Left renal cortex interstitium (tissue), 4 donors: Measurements from ENCODE around the gene SLX9. TPM values are rescaled to one million over a fixed set of nuclear protein-coding genes. Genes with fewer than 3 reads are reported as not detected.

Experiments used
- DNase-seq, 4 donors: peaks; one replicate each; pipeline ENCODE4 v3.0.0-alpha.2; 2013; ENCODE audit warnings: low read depth in 4 of 4, low spot score in 2 of 4, missing footprints in 1 of 4
- polyA plus RNA-seq, 4 donors: library from polyadenylated mRNA; unstranded; fragments of 120-200 nt; gene quantifications; one replicate each; pipeline ENCODE4 v1.2.1, GENCODE V29; 2013; ENCODE audit not compliant: insufficient read length in 4 of 4

The SLX9 gene
- polyA plus RNA-seq, 4 donors, result 14.4 to 28.3 (median 22.8) TPM

- no peak for DNase-seq
These were observed 17.4 kb downstream of the SLX9 start for GRCh38 chr21:44957047-44957831.

GRCh38 chr21:44957901-44958451, 18.1 kb downstream of the SLX9 start:
- no peak for DNase-seq

- peak in 3 of 4 donors; percentile 23 to 56 (median 54) for DNase-seq
These were observed 18.8 kb downstream of the SLX9 start for GRCh38 chr21:44958471-44959191.

- no peak for DNase-seq
These were observed 19.7 kb downstream of the SLX9 start for GRCh38 chr21:44959376-44960091.

- no peak for DNase-seq
These were observed 20.6 kb downstream of the SLX9 start for GRCh38 chr21:44960141-44961092.

GRCh38 chr21:44962403-44962966, 22.7 kb downstream of the SLX9 start:
- no peak for DNase-seq

- DNase-seq, result no peak
These were observed 24.6 kb downstream of the SLX9 start for GRCh38 chr21:44964381-44964780.

- DNase-seq, result no peak
These were observed 25.6 kb downstream of the SLX9 start for GRCh38 chr21:44965251-44966022.

- DNase-seq, result no peak
These were observed 26.6 kb downstream of the SLX9 start for GRCh38 chr21:44966135-44967081.

- no peak for DNase-seq
These were observed 27.5 kb downstream of the SLX9 start for GRCh38 chr21:44967082-44968047.

GRCh38 chr21:44969066-44969670, 29.3 kb downstream of the SLX9 start:
- DNase-seq, result no peak

- DNase-seq, result no peak
These were observed 30.3 kb downstream of the SLX9 start for GRCh38 chr21:44969931-44970755.

GRCh38 chr21:44970766-44971671, 31.2 kb downstream of the SLX9 start:
- no peak for DNase-seq

GRCh38 chr21:44971672-44971995, 31.8 kb downstream of the SLX9 start:
- no peak for DNase-seq
